GM18502 (cell line): ENCODE measurements around the gene KRT84.

ENCODE experiments used
- ATAC-seq: cut with Tn5 transposase; IDR thresholded peaks from one replicate; pipeline ENCODE4 v1.9.1; 2021; ENCODE audit warnings: mild to moderate bottlenecking; ENCODE audit not compliant: unreplicated experiment, poor library complexity

The KRT84 gene

GRCh38 chr12:52363111-52363679, 22.3 kb downstream of the KRT84 start:
- no peak for ATAC-seq

- no peak for ATAC-seq
Measured at GRCh38 chr12:52362118-52362726, 23.2 kb downstream of the KRT84 start.

- ATAC-seq = no peak
Measured at GRCh38 chr12:52361553-52361952, 23.9 kb downstream of the KRT84 start.

- ATAC-seq = no peak
Measured at GRCh38 chr12:52360663-52361271, 24.7 kb downstream of the KRT84 start.

- ATAC-seq = no peak
Measured at GRCh38 chr12:52360106-52360662, 25.3 kb downstream of the KRT84 start.

- ATAC-seq = no peak
Measured at GRCh38 chr12:52359621-52360061, 25.8 kb downstream of the KRT84 start.

GRCh38 chr12:52358575-52359350, 26.7 kb downstream of the KRT84 start:
- peak; percentile 97 for ATAC-seq

- ATAC-seq = no peak
Measured at GRCh38 chr12:52356762-52357580, 28.5 kb downstream of the KRT84 start.

- ATAC-seq = no peak
Measured at GRCh38 chr12:52356031-52356761, 29.3 kb downstream of the KRT84 start.

- no peak for ATAC-seq
Measured at GRCh38 chr12:52355176-52355575, 30.3 kb downstream of the KRT84 start.

GRCh38 chr12:52354200-52354599, 31.3 kb downstream of the KRT84 start:
- ATAC-seq = no peak

- ATAC-seq = no peak
Measured at GRCh38 chr12:52353766-52354165, 31.7 kb downstream of the KRT84 start.

- no peak for ATAC-seq
Measured at GRCh38 chr12:52352951-52353350, 32.5 kb downstream of the KRT84 start.

- no peak for ATAC-seq
Measured at GRCh38 chr12:52351196-52352059, 34.0 kb downstream of the KRT84 start.

- ATAC-seq = no peak
Measured at GRCh38 chr12:52350786-52351185, 34.7 kb downstream of the KRT84 start.

GRCh38 chr12:52350021-52350620, 35.3 kb downstream of the KRT84 start:
- no peak for ATAC-seq

GRCh38 chr12:52349196-52349595, 36.3 kb downstream of the KRT84 start:
- no peak for ATAC-seq
